ENCODE results near the gene PKNOX1. TPM values are rescaled to one million over a fixed set of nuclear protein-coding genes. Genes with fewer than 3 reads are reported as not detected.
"Not testable (repeated sequence)": the region's sequence is repeated elsewhere in the genome, so short reads cannot be mapped to it uniquely, and the experiment has no call there.

Gene PKNOX1
- total and polyA plus RNA-seq, 2 experiments from 2014 or later: 29.9 to 76.7 TPM

GRCh38 chr21:42936360-42936759 lies 38.0 kb upstream of the PKNOX1 start:
- Histone ChIP-seq H3K4me1 (ENCODE audit: insufficient read depth) (peaks cover 27% of the 10 kb centered on the region), H3F3A (replicated peaks; ENCODE audit: low read depth) (peaks cover 15% of the 10 kb centered on the region; the same call in 1 of the 2 replicates), H3K27ac (ENCODE audit: low read depth) (peak overlapping the region; percentile 99)
- Mint-ChIP-seq H3K4me1 (peaks cover 57% of the 10 kb centered on the region), H3K27me3 (ENCODE audit: insufficient read depth, low read depth, poor library complexity) (peaks cover 14% of the 10 kb centered on the region), H3K27ac (peak overlapping the region; percentile 96)
- not testable (repeated sequence) for H3K9me2 ChIP-seq (ENCODE audit: insufficient read depth); H3K4me3 Mint-ChIP-seq; ATAC-seq; H3K9me3 Mint-ChIP-seq; H3K36me3 Mint-ChIP-seq (ENCODE audit: low read depth); H3K36me3 ChIP-seq (ENCODE audit: insufficient read depth); H3K79me2 ChIP-seq (replicated peaks; ENCODE audit: insufficient read depth); H2AFZ ChIP-seq; H3K4me2 ChIP-seq; H3K27me3 ChIP-seq (ENCODE audit: insufficient read depth); H4K20me1 ChIP-seq (replicated peaks; ENCODE audit: insufficient read depth); DNase-seq (ENCODE audit: low spot score); H3K4me3 ChIP-seq

- H3K36me3 Mint-ChIP-seq (ENCODE audit: low read depth); H3K27me3 ChIP-seq (ENCODE audit: insufficient read depth); H4K20me1 ChIP-seq (replicated peaks; ENCODE audit: insufficient read depth); H3K9me3 Mint-ChIP-seq; H2AFZ ChIP-seq; H3K36me3 ChIP-seq (ENCODE audit: insufficient read depth); H3K4me3 Mint-ChIP-seq; H3K79me2 ChIP-seq (replicated peaks; ENCODE audit: insufficient read depth); H3K9me2 ChIP-seq (ENCODE audit: insufficient read depth); H3K4me3 ChIP-seq: not testable (repeated sequence)
- peak; percentile 20; the same call in 1 of the 2 replicates for TF ChIP-seq NANOG (IDR thresholded peaks at IDR 0.05; ENCODE audit: borderline replicate concordance)
- 0 out of 2 replicates have a peak, but pooled peaks have one; percentile 29 for TF ChIP-seq POLR2AphosphoS5 (IDR thresholded peaks at IDR 0.05; ENCODE audit: low read depth)
- ATAC-seq (peak; percentile 76), DNase-seq (ENCODE audit: low spot score) (peak; percentile 66)
- H3K27me3 Mint-ChIP-seq (ENCODE audit: insufficient read depth, low read depth, poor library complexity): peaks cover 14% of the 10 kb centered on the region
- Histone ChIP-seq H3K27ac (ENCODE audit: low read depth) (peak overlapping the region; percentile 99), H3K4me2 (0 out of 2 replicates have a peak overlapping the region, but pooled peaks have one; percentile 11), H3F3A (replicated peaks; ENCODE audit: low read depth) (peaks cover 15% of the 10 kb centered on the region; the same call in 1 of the 2 replicates), H3K4me1 (ENCODE audit: insufficient read depth) (peaks cover 27% of the 10 kb centered on the region)
- H3K4me1 Mint-ChIP-seq: peaks cover 54% of the 10 kb centered on the region
- H3K27ac Mint-ChIP-seq: peak overlapping the region; percentile 96
Observed at GRCh38 chr21:42937034-42937940, 37.1 kb upstream of the PKNOX1 start.

GRCh38 chr21:42937960-42938605 lies 36.3 kb upstream of the PKNOX1 start:
- peak overlapping the region; percentile 99 for H3K27ac ChIP-seq (ENCODE audit: low read depth)
- DNase-seq (ENCODE audit: low spot score): no peak
- H3K4me1 Mint-ChIP-seq: peaks cover 49% of the 10 kb centered on the region

More at GRCh38 chr21:42937960-42938605, 36.3 kb upstream of the PKNOX1 start:
- peaks cover 18% of the 10 kb centered on the region for H3K36me3 Mint-ChIP-seq (ENCODE audit: low read depth)
- H3K27me3 ChIP-seq (ENCODE audit: insufficient read depth): no peaks in the 10 kb centered on the region
- H3K36me3 ChIP-seq (ENCODE audit: insufficient read depth): no peaks in the 10 kb centered on the region
- H4K20me1 ChIP-seq (replicated peaks; ENCODE audit: insufficient read depth): no peaks in the 10 kb centered on the region
- H2AFZ ChIP-seq: no peak overlapping the region
- peak overlapping the region; percentile 96 for H3K27ac Mint-ChIP-seq
- TF ChIP-seq POLR2AphosphoS5 (IDR thresholded peaks at IDR 0.05; ENCODE audit: low read depth) (no peak), REST (IDR thresholded peaks at IDR 0.05; ENCODE audit: unreplicated experiment) (no peak), EZH2 (IDR thresholded peaks at IDR 0.05; ENCODE audit: low read depth, unreplicated experiment) (no peak)
- no peaks in the 10 kb centered on the region for H3K9me2 ChIP-seq (ENCODE audit: insufficient read depth)
- H3K4me1 ChIP-seq (ENCODE audit: insufficient read depth): peaks cover 27% of the 10 kb centered on the region
- no peak overlapping the region for H3K4me3 Mint-ChIP-seq
- no peak overlapping the region for H3K4me3 ChIP-seq
- H3K9me3 Mint-ChIP-seq: peaks cover 15% of the 10 kb centered on the region
- H3K79me2 ChIP-seq (replicated peaks; ENCODE audit: insufficient read depth): no peaks in the 10 kb centered on the region
- no peak for ATAC-seq
- peaks cover 14% of the 10 kb centered on the region for H3K27me3 Mint-ChIP-seq (ENCODE audit: insufficient read depth, low read depth, poor library complexity)
- peaks cover 15% of the 10 kb centered on the region; the same call in 1 of the 2 replicates for H3F3A ChIP-seq (replicated peaks; ENCODE audit: low read depth)
- H3K4me2 ChIP-seq: no peak overlapping the region

All from GM23338 (cell line).